Stomach (tissue), 9 donors: ENCODE measurements around the gene THOP1. TPM values are rescaled to one million over a fixed set of nuclear protein-coding genes. Genes with fewer than 3 reads are reported as not detected.
"Not testable (repeated sequence)": the region's sequence is repeated elsewhere in the genome, so short reads cannot be mapped to it uniquely, and the experiment has no call there.

ENCODE experiments used
- DNase-seq, 2 donors: peaks; one replicate each; pipeline versions ENCODE4 v3.0.0 to v3.0.0-alpha.2; 2013 to 2019
- H3K27ac ChIP-seq, 5 donors: fragments of 200-600 bp in 4 of 5; sonication (generic) in 4 of 5; one replicate each; pipeline ENCODE4 v1.5.1; 2013 to 2019; ENCODE audit warnings: mild to moderate bottlenecking in 1 of 5, moderate library complexity in 1 of 5
- H3K27me3 ChIP-seq, 3 donors: fragments of 200-600 bp; sonication (generic); one replicate each; pipeline ENCODE4 v1.5.1; 2017 to 2019; ENCODE audit warnings: mixed run types in 1 of 3
- H3K36me3 ChIP-seq, 4 donors: fragments of 200-600 bp; sonication (generic); 1 replicate in 3 of 4; 2 replicates in 1 of 4; pipeline ENCODE4 v1.5.1; 2016 to 2019
- H3K4me1 ChIP-seq, 4 donors: fragments of 200-600 bp; sonication (generic); one replicate each; pipeline ENCODE4 v1.5.1; 2016 to 2019
- H3K4me3 ChIP-seq, 4 donors: fragments of 200-600 bp; sonication (generic) in 3 of 4; one replicate each; pipeline ENCODE4 v1.5.1; 2016 to 2019; ENCODE audit warnings: mild to moderate bottlenecking in 1 of 4
- H3K9me3 ChIP-seq, 4 donors: fragments of 200-600 bp; sonication (generic); one replicate each; pipeline ENCODE4 v1.5.1; 2016 to 2019
- CTCF ChIP-seq, 7 experiments: fragments of 450-650 bp in 4 of 7; fragments of 200-600 bp in 3 of 7; sonication (generic) in 3 of 7; IDR thresholded peaks; one replicate each; pipeline ENCODE4 v1.5.1; 2016 to 2019; ENCODE audit warnings: antibody characterized with exemption in 7 of 7, control low read depth in 2 of 7, mild to moderate bottlenecking in 1 of 7
- EP300 ChIP-seq: sonication (generic); formaldehyde crosslinking; IDR thresholded peaks from one replicate; pipeline ENCODE4 v1.6.1; 2017; ENCODE audit warnings: antibody characterized with exemption
- POLR2A ChIP-seq, 4 donors: fragments of 450-650 bp; IDR thresholded peaks; one replicate each; pipeline ENCODE4 v1.6.1; 2016; ENCODE audit warnings: antibody characterized with exemption in 4 of 4, control low read depth in 2 of 4, mild to moderate bottlenecking in 1 of 4, moderate library complexity in 1 of 4
- POLR2AphosphoS5 ChIP-seq, 3 donors: sonication (generic); formaldehyde crosslinking; IDR thresholded peaks; one replicate each; pipeline ENCODE4 v1.6.1; 2016; ENCODE audit warnings: antibody characterized with exemption in 3 of 3
- WGBS, 5 donors: extraction: QIAGEN DNeasy Blood & Tissue Kit in 3 of 5; methylation state at CpG; one replicate each; pipeline versions ENCODE4 v1.1.5 to v1.1.7; 2013 to 2018; 5-methylcytosine and 5-hydroxymethylcytosine counted together
- intact Hi-C: fragments of 100-400 bp; cut with DNase I; formaldehyde crosslinking; loops from one replicate; pipeline ENCODE4 v1.15.1; 2023; ENCODE audit warnings: low total_unique reads
- polyA plus RNA-seq, 3 donors: library from polyadenylated mRNA; stranded (reverse); fragments of 200-250 nt; gene quantifications; one replicate each; pipeline ENCODE4 v1.2.3, GENCODE V29; 2013
- total RNA-seq, 5 donors: library from RNA; depleted of rRNA; stranded (reverse); fragments of >200 nt; gene quantifications; one replicate each; pipeline versions ENCODE4 v1.1.0 to v1.2.3, GENCODE V29; 2014 to 2016
- donor health status: healthy with polysubstance abuse.
- donor health status: Bipolar disorder and iron deficiency.
- donor health status: healthy.

The THOP1 gene
- total and polyA plus RNA-seq, 8 donors, result 16.1 to 244 (median 47.2) TPM

GRCh38 chr19:2788237-2788636, 2.9 kb downstream of the THOP1 start:
- peaks cover 3 to 44% (median 31%) of the 10 kb centered on the region in 4 donors for H3K36me3 ChIP-seq
- no peaks in the 10 kb centered on the region for H3K27me3 ChIP-seq
- H3K9me3 ChIP-seq, result no peaks in the 10 kb centered on the region
- H3K27ac ChIP-seq, result no peak overlapping the region
- no peak overlapping the region for H3K4me3 ChIP-seq
- DNase-seq, result no peak
- peaks cover 14 to 36% (median 31%) of the 10 kb centered on the region in 4 donors for H3K4me1 ChIP-seq
- intact Hi-C loops, result no loop called here
- TF ChIP-seq POLR2AphosphoS5 (IDR thresholded peaks at IDR 0.05) (no peak), CTCF (IDR thresholded peaks at IDR 0.05) (no peak), EP300 (no peak), POLR2A (IDR thresholded peaks at IDR 0.05) (no peak)
- WGBS, 5 donors, result 86 to 98% (median 87%) methylated on average over 5 of the region's 5 CpGs

- 93 to 96% (median 96%) methylated on average over 14 of the region's 14 CpGs for WGBS, 5 donors
- Histone ChIP-seq H3K27me3 (no peaks in the 10 kb centered on the region), H3K36me3 (peaks cover 8 to 64% (median 50%) of the 10 kb centered on the region in 4 donors), H3K4me3 (no peak overlapping the region), H3K9me3 (no peaks in the 10 kb centered on the region), H3K27ac (no peak overlapping the region), H3K4me1 (peaks cover 10 to 19% (median 14%) of the 10 kb centered on the region in 4 donors)
- intact Hi-C loops, result no loop called here
- TF ChIP-seq POLR2AphosphoS5 (IDR thresholded peaks at IDR 0.05), result no peak
- no peak for TF ChIP-seq EP300
- DNase-seq, result no peak
Observed at GRCh38 chr19:2790194-2790556, 4.9 kb downstream of the THOP1 start.

GRCh38 chr19:2790557-2791271, 5.4 kb downstream of the THOP1 start:
- TF ChIP-seq POLR2AphosphoS5 (IDR thresholded peaks at IDR 0.05) (no peak), POLR2A (IDR thresholded peaks at IDR 0.05) (no peak), CTCF (IDR thresholded peaks at IDR 0.05) (no peak), EP300 (no peak)
- intact Hi-C loops, result no loop called here
- Histone ChIP-seq H3K27ac (no peak overlapping the region), H3K27me3 (no peaks in the 10 kb centered on the region), H3K9me3 (no peaks in the 10 kb centered on the region), H3K4me3 (no peak overlapping the region), H3K36me3 (peaks cover 11 to 69% (median 54%) of the 10 kb centered on the region in 4 donors), H3K4me1 (peaks cover 7 to 17% (median 12%) of the 10 kb centered on the region in 4 donors)
- DNase-seq, result no peak
- 88 to 95% (median 94%) methylated on average over 32 of the region's 32 CpGs for WGBS, 5 donors

GRCh38 chr19:2791440-2791839, 6.1 kb downstream of the THOP1 start:
- WGBS, 5 donors, result 90 to 96% (median 91%) methylated on average over 16 of the region's 16 CpGs
- TF ChIP-seq EP300 (no peak), CTCF (IDR thresholded peaks at IDR 0.05) (no peak)
- Histone ChIP-seq H3K9me3 (no peaks in the 10 kb centered on the region), H3K36me3 (peaks cover 11 to 76% (median 61%) of the 10 kb centered on the region in 4 donors), H3K4me1 (peaks cover under 1 to 9% (median 5%) of the 10 kb centered on the region in 4 donors), H3K27me3 (no peaks in the 10 kb centered on the region), H3K27ac (no peak overlapping the region), H3K4me3 (no peak overlapping the region)
- no peak for DNase-seq
- intact Hi-C loops, result no loop called here

GRCh38 chr19:2791876-2792275, 6.6 kb downstream of the THOP1 start:
- intact Hi-C loops, result no loop called here
- TF ChIP-seq EP300 (no peak), POLR2AphosphoS5 (IDR thresholded peaks at IDR 0.05) (no peak), CTCF (IDR thresholded peaks at IDR 0.05) (no peak), POLR2A (IDR thresholded peaks at IDR 0.05) (no peak)
- no peaks in the 10 kb centered on the region for H3K9me3 ChIP-seq
- H3K4me1 ChIP-seq, result peaks cover 0 to 6% (median 3%) of the 10 kb centered on the region in 4 donors
- peaks cover 11 to 81% (median 65%) of the 10 kb centered on the region in 4 donors for H3K36me3 ChIP-seq
- H3K27me3 ChIP-seq, result no peaks in the 10 kb centered on the region
- no peak for DNase-seq
- H3K27ac ChIP-seq, result no peak overlapping the region
- H3K4me3 ChIP-seq, result no peak overlapping the region
- 89 to 96% (median 91%) methylated on average over 15 to 16 of the region's 16 CpGs for WGBS, 5 donors

- H3K9me3 ChIP-seq, DNase-seq, H3K4me1 ChIP-seq, H3K4me3 ChIP-seq, intact Hi-C loops, H3K27me3 ChIP-seq, H3K27ac ChIP-seq: not testable (repeated sequence)
- 91 to 95% (median 94%) methylated on average over 10 of the region's 10 CpGs for WGBS, 5 donors
- H3K36me3 ChIP-seq, result peaks cover 11 to 88% (median 73%) of the 10 kb centered on the region in 4 donors
Observed at GRCh38 chr19:2792666-2793065, 7.4 kb downstream of the THOP1 start.
